Measurements from ENCODE around the gene KPNA2.
"Not testable (repeated sequence)": the region's sequence is repeated elsewhere in the genome, so short reads cannot be mapped to it uniquely, and the experiment has no call there.

KPNA2 gene

DNA sequence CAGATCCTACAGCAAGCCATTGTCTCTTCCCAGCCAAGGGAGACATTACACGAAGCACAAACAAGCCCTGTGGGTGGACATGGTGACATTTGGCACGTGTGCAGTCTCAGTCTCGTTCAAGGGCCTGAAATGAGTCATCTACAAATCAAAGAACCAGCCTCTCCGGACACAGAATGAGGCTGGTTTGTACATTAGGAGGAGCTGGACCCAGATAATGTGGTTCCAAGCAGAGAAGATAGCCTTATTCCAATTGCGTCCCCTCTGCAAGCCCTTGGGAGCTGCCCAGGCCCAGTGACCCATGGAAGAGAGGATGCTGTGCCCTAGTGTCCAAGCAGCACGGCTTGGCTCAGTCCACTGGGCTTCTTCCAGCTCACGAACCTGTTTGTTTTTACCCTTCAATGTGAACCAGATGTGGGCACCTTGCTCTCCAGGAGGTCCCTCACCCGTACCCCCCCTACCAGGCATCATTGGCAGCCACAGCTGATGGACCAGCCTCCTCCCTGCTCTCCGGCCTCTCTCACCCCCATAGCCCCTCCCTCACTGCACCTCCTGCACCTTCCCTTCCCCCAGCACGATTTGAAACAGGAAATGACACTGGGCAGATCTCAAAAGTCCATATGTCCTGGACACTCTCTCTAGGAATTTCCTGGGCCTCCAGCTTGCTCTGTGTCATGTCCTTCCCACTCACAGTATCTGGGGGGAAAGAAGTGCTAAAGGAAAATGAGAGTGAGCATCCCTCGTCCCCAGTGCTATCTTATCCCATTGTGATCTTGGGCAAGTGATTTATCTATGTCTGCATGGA is 26.2 kb downstream of the KPNA2 start:
- DNase-seq (ENCODE audit: low read depth), result no peak

- DNase-seq (ENCODE audit: low read depth), result not testable (repeated sequence)
Observed at GRCh38 chr17:68065366-68065765, 29.8 kb downstream of the KPNA2 start.

GRCh38 chr17:68068512-68068911 is 33.0 kb downstream of the KPNA2 start:
- DNase-seq (ENCODE audit: low read depth), result not testable (repeated sequence)

- not testable (repeated sequence) for DNase-seq (ENCODE audit: low read depth)
Observed at GRCh38 chr17:68070582-68071444, 35.3 kb downstream of the KPNA2 start.

GRCh38 chr17:68074279-68074678 is 38.7 kb downstream of the KPNA2 start:
- no peak for DNase-seq (ENCODE audit: low read depth)

DNA sequence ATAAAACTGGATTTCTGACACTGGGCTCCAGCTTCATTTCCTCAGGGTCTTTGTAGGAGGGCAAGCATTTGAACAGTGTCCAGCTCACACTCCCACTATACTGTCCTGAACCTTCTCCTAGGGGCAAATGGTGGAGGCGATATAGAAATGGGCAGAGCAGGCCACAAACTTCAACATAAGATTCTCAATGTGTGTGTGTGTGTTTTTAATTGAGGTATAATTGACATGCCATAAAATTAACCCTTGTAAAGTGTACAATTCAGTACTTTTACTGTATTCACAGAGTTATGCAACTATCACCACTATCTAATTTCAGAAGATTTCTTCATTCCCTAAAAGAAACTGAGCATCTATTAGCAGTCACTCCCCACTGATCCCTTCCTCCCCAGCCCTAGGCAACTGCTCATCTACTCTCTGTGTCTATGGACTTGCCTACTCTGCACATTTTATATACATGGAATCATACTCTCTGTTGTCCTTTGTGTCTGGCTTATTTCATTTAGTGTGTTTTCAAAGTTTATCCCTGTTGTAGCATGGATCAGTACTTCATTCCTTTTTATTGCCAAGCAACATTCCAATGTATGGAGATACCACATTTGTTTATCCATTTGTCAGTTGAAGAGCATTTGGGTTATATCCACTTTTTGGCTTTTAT is 40.5 kb downstream of the KPNA2 start:
- DNase-seq (ENCODE audit: low read depth), result not testable (repeated sequence)

GRCh38 chr17:68077498-68077897 is 42.0 kb downstream of the KPNA2 start:
- not testable (repeated sequence) for DNase-seq (ENCODE audit: low read depth)

DNA sequence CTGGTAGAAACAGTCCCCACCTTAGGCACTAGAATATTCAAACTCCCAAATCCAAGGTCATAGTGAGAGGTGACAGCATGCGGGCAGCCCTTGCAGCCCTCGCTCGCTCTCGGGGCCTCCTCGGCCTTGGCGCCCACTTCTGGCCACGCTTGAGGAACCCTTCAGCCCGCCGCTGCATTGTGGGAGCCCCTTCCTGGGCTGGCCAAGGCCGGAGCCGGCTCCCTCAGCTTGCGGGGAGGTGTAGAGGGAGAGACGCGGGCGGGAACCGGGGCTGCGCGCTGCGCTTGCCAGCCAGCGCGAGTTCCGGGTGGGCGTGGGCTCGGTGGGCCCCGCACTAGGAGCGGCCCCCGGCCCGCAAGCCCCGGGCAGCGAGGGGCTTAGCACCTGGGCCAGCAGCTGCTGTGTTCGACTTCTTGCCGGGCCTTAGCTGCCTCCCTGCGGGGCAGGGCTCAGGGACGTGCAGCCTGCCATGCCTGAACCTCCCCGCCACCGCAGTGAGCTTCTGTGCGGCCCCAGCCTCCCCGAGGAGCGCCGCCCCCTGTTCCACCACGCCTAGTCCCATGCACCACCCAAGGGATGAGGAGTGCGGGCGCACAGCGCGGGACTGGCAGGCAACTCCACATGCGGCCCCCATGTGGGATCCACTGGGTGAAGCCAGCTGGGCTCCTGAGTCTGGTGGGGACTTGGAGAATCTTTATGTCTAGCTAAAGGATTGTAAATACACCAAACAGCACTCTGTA is 45.0 kb downstream of the KPNA2 start:
- DNase-seq (ENCODE audit: low read depth), result no peak

- not testable (repeated sequence) for DNase-seq (ENCODE audit: low read depth)
Observed at GRCh38 chr17:68081305-68082265, 46.0 kb downstream of the KPNA2 start.

DNA sequence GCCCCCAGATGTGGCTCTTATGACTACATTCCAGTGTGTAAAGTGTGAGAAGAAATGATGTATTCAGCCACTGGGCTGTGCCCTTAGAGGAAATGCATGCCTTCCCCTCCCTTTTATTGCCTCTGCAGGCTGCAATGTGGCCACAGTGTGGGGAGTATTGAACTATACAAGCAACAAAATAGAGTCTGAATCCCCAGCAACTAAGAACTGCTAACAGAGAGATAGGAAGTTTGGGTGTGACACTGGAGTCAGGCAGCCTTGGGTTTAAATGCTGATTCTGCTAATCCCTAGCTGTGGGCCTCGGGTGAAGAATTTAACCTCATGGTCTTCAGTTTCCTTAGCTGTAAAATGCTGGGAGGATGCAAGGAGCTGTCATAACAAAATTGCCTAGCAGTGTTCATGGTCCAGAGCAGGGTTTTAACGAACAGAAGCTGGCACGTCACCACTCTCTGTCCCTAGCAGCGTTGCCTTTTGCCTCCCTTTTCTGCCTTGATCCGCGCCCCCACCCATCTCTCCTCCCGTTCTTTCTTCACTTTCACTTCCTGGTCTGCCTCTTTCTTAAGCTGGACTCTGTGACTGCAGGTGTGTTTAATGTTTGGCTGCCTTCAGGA is 50.3 kb downstream of the KPNA2 start:
- peak; percentile 24 for DNase-seq (ENCODE audit: low read depth)

DNA sequence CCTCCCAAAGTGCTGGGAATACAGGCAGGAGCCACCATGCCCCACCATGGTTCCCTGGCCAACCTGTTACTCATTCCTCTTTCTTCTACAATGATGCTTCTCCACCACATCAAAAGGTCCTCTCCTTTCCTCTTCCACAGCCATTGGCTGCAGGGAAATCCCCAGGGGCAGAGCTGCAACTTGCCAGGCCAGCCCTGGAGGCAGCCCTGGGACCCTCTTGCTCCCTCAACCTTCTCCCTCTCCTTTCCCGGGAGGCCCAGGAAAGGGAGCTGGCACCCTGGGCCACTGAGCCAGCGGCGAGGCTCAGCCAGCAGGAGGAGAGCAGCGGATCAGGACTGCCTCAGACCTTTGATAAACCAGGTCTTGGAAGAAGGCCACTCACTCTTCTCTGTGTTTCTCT is 51.1 kb downstream of the KPNA2 start:
- not testable (repeated sequence) for DNase-seq (ENCODE audit: low read depth)

- not testable (repeated sequence) for DNase-seq (ENCODE audit: low read depth)
Observed at GRCh38 chr17:68087131-68087623, 51.6 kb downstream of the KPNA2 start.

DNA sequence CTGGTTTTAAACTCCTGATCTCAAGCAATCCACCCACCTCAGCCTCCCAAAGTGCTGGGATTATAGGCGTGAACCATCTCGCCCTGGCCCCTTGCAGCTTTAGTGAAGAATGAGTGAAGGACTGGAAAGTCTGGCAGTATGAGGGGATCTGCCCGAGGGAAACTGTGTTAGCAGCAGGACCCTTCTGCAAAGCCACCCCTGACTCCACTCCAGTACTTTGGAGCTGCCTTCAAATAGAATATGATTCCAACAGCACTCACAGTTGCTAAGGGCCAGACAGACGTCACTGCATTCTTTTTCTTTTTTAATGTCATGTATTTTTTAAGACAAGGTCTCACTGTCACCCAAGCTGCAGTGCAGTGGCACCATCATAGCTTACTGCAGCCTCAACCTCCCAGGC is 52.3 kb downstream of the KPNA2 start:
- DNase-seq (ENCODE audit: low read depth), result no peak

DNA sequence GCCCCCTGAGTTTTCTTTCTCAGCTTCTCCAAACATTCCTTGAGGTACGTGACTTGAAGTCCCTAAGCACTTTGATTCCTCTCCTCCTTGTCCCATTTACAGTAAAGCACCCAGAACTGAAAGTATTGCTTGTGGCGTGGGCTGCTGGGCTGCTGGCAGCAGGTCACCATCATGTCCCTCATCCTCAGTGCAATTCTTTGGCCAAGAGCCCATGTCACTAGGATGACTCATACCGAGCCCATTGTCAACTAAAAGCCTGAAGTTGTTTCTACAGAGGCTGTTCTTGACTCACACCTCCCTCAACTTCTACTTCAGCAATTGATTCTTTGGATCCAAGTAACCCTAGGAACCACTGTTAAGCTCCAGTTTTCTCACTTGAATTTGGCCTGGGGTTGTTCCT is 54.3 kb downstream of the KPNA2 start:
- no peak for DNase-seq (ENCODE audit: low read depth)

GRCh38 chr17:68094481-68095078 is 59.0 kb downstream of the KPNA2 start:
- no peak for DNase-seq (ENCODE audit: low read depth)

GRCh38 chr17:68095205-68095811 is 59.8 kb downstream of the KPNA2 start:
- DNase-seq (ENCODE audit: low read depth), result no peak

DNA sequence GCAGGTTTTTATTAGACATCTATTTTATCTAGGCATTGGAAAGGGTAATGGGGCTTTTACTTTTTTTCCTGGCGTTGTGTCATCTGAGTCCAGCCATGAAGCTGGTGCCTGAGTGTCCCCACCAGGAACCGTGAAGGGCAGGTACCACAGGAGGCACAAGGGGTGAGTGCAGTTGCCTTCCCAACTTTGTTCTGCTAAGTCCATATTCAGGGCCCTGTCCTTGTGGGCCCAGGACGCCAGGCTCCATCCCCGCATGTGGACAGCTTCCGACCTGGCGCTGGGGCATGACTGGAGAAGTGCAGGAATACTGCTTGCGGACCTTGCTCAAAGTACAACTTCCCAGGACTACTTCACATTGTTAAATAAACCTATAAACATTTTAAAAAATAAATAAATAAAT is 60.6 kb downstream of the KPNA2 start:
- no peak for DNase-seq (ENCODE audit: low read depth)
